ENCODE measurements around the gene TWIST2.

GRCh38 chr2:238915196-238915595 lies 67.3 kb downstream of the TWIST2 start:
- TF ChIP-seq POLR2A (IDR thresholded peaks at IDR 0.05; ENCODE audit: low read depth, low read length) (no peak), POLR2AphosphoS5 (IDR thresholded peaks at IDR 0.05; ENCODE audit: low read depth, low read length) (no peak), TAF1 (IDR thresholded peaks at IDR 0.05; ENCODE audit: borderline replicate concordance, low read depth, low read length) (no peak)

Measured in GM12892 (cell line).